Activated CD4-positive, alpha-beta T cell treated with anti-CD3 and anti-CD28 coated beads for 36 hours (primary cell): ENCODE results near the gene EFCAB8. TPM values are rescaled to one million over a fixed set of nuclear protein-coding genes. Genes with fewer than 3 reads are reported as not detected.

Experiments used
- ATAC-seq: fragments of 200-7000 bp; cut with Tn5 transposase; one replicate; pipeline ENCODE4 v1.10.0; 2021; ENCODE audit warnings: mild to moderate bottlenecking, moderate library complexity
- CTCF ChIA-PET: fragments of 350-600 bp; sonication (Branson Sonifier 250); formaldehyde crosslinking; loops from one replicate; lab custom pipeline; 2021; ENCODE audit warnings: antibody characterized with exemption; lab: Charles Lee
- POLR2A ChIA-PET: fragments of 350-600 bp; sonication (Branson Sonifier 250); formaldehyde crosslinking; loops from one replicate; lab custom pipeline; 2021; ENCODE audit warnings: antibody characterized with exemption, inconsistent platforms; lab: Charles Lee
- DNase-seq: peaks from one replicate; pipeline ENCODE4 v3.0.0-alpha.2; 2020
- H3K27ac Mint-ChIP-seq: one replicate; pipeline ENCODE4 v1.8.0; 2021; ENCODE audit warnings: mixed read lengths
- H3K27me3 Mint-ChIP-seq: one replicate; pipeline ENCODE4 v1.8.0; 2021; ENCODE audit warnings: mixed read lengths
- H3K36me3 Mint-ChIP-seq: one replicate; pipeline ENCODE4 v1.8.0; 2021; ENCODE audit warnings: low read depth, mixed read lengths
- H3K4me1 Mint-ChIP-seq: one replicate; pipeline ENCODE4 v1.8.0; 2021; ENCODE audit warnings: mixed read lengths
- H3K4me3 Mint-ChIP-seq: one replicate; pipeline ENCODE4 v1.8.0; 2021; ENCODE audit warnings: mild to moderate bottlenecking, moderate library complexity, mixed read lengths
- H3K9me3 Mint-ChIP-seq: one replicate; pipeline ENCODE4 v1.8.0; 2021; ENCODE audit warnings: low read depth, mixed read lengths
- intact Hi-C, 2 experiments: fragments of 100-400 bp; cut with DNase I in 1 of 2; cut with micrococcal nuclease in 1 of 2; formaldehyde crosslinking; loops; one replicate each; pipeline versions ENCODE4 v1.14.2 to v1.15.1; 2022 to 2024; cut with DNase I, micrococcal nuclease
- total RNA-seq, 2 experiments: library from RNA; stranded (reverse); gene quantifications; one replicate each; pipeline ENCODE4 v1.2.3, GENCODE V29; 2021

The EFCAB8 gene
- total RNA-seq, 2 experiments from 2014 or later: 0.37 to 0.40 TPM

DNA sequence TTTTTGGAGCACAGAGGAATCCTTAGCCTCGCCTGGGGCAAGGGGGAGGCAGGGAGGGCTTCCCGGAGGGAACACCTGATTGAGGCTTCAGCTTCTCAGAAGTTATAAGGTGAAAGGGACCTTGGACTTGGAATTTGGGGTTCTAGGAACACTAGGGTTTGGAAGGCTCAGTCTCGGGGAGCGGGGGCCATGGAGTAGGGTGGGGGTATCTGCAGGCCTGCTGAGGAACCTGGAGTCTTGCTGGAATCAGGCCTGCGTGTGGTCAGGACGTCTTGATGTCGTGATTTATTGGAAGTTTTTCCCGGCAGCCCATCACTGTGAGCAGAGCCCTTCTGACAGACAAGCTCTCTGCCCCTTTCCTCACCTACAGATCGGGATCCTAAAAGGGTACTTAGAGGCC is 50.7 kb downstream of the EFCAB8 start:
- CTCF ChIA-PET: interaction anchor here (0.7 to 1.5 kb wide), 3 partner anchors 14 to 96 kb away, joined by 3 to 6 read pairs (median 5); partner anchors contain the start of gene SUN5
- peaks cover 4% of the 10 kb centered on the region for H3K9me3 Mint-ChIP-seq
- peaks cover 19% of the 10 kb centered on the region for H3K4me1 Mint-ChIP-seq
- ATAC-seq (no peak), DNase-seq (no peak)
- H3K27ac Mint-ChIP-seq: no peak overlapping the region
- no peaks in the 10 kb centered on the region for H3K27me3 Mint-ChIP-seq
- H3K4me3 Mint-ChIP-seq: no peak overlapping the region
- peaks cover 6% of the 10 kb centered on the region for H3K36me3 Mint-ChIP-seq
- intact Hi-C loops: no loop called here
- POLR2A ChIA-PET: no interaction called here

DNA sequence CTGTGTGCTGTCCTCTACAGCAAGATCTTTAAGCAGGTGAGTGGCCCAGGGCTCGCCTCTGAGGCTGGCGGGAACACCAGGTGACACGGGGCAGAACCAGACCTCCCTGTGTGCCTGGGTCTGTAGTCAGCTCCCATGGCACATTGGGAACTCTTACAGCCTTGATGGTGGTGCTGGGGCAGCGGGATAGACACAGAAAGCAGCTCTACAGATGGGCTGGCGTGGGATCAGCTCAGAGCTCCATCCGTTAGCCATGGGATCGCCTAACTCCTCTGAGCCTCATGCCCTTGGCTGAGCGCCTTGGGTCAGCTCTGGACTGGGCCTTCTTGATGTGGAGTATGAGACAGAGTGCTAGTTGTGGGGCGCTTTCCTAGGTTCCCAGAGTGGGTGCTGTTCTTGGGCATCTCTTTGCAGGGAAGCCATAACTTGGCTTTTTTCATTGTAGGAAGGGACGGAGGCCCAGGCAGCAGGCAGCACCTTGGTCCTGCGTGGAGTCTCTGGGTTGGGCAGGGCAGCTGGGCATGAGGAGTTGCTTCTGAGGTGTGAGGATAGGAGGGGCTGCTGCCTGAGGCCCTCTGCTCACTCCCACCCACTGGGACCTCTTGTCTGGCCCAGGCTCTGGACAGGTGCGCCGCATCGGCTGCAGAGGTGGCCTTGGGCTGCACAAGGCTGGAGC is 51.3 kb downstream of the EFCAB8 start:
- peaks cover 17% of the 10 kb centered on the region for H3K4me1 Mint-ChIP-seq
- H3K9me3 Mint-ChIP-seq: peaks cover 5% of the 10 kb centered on the region
- POLR2A ChIA-PET: no interaction called here
- no peak for ATAC-seq
- H3K27me3 Mint-ChIP-seq: no peaks in the 10 kb centered on the region
- intact Hi-C loops: no loop called here
- H3K4me3 Mint-ChIP-seq: no peak overlapping the region
- CTCF ChIA-PET: interaction anchor here (0.7 to 1.5 kb wide), 3 partner anchors 13 to 95 kb away, joined by 3 to 6 read pairs (median 5); partner anchors contain the start of gene SUN5
- H3K36me3 Mint-ChIP-seq: peaks cover 6% of the 10 kb centered on the region
- no peak for DNase-seq
- no peak overlapping the region for H3K27ac Mint-ChIP-seq

DNA sequence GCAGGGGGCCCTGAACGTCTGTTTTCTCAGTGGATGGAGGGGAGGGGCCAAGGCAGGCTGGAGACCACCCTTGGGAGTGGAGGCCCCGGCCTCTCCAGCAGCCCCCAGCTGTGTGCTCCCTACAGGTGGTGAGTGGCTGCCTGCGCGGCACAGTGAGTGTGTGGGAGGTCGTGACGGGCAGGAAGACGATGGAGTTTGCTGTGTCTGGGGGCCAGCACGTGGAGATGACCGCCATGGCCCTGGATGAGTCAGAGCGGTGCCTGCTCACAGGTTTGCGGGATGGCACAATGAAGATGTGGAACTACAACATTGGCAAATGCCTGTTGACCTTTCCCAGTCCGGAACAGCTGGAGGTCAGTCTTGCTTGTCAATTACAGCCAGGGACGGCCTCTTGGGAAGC is 52.6 kb downstream of the EFCAB8 start:
- Mint-ChIP-seq H3K27ac (no peak overlapping the region), H3K36me3 (peaks cover 6% of the 10 kb centered on the region), H3K9me3 (peaks cover 10% of the 10 kb centered on the region), H3K4me1 (peaks cover 10% of the 10 kb centered on the region), H3K27me3 (no peaks in the 10 kb centered on the region), H3K4me3 (no peak overlapping the region)
- intact Hi-C loops: no loop called here
- no peak for ATAC-seq
- POLR2A ChIA-PET: no interaction called here
- DNase-seq: no peak
- CTCF ChIA-PET: no interaction called here

DNA sequence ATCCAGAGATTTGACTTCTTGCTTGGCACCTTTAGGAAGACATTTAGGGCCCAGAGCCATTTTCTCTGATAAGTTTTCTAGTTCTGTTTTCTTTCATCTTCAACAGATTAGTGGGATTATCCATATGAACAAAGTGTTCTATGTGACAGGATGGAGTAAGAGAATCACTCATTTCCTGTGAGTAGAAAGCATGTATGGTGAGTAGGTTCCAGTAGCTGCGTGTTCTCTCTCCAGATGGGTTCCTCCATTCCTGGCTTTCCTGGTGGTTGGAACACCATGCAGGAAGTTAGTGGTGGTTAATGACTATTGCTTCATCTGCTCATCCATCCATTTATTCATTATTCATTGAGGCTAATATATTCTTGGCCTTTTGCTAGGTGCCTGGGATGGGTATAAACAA is 54.0 kb downstream of the EFCAB8 start:
- peaks cover 4% of the 10 kb centered on the region for H3K4me1 Mint-ChIP-seq
- peaks cover 6% of the 10 kb centered on the region for H3K36me3 Mint-ChIP-seq
- H3K9me3 Mint-ChIP-seq: peaks cover 10% of the 10 kb centered on the region
- H3K27ac Mint-ChIP-seq: no peak overlapping the region
- no peaks in the 10 kb centered on the region for H3K27me3 Mint-ChIP-seq
- ChIA-PET POLR2A (no interaction called here), CTCF (interaction anchor here (0.5 kb wide), 1 partner anchor 134 kb away, joined by 4 read pairs; no protein-coding TSS in a partner anchor)
- intact Hi-C loops: no loop called here
- no peak overlapping the region for H3K4me3 Mint-ChIP-seq
- DNase-seq (no peak), ATAC-seq (no peak)

DNA sequence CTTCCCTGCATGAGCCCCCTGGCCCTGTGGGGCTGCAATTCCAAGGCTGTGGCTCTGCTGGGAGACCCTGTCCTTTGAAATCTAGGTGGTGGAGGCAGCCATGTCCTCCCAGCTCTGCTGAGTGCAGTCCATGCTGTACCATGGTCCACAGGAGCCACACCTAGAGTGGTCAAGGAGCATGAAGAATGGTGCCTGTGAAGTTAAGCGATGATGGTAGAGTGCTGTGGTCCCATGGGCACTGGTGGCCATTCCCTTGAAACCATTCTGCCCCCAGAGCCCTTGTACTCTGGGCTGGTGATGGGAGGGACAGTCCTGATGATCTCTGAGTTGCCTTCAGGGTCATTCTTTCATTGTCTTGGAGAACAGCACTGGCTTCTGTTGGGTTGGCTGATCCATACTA is 55.3 kb downstream of the EFCAB8 start:
- ATAC-seq: no peak
- intact Hi-C loops: no loop called here
- CTCF ChIA-PET: no interaction called here
- peaks cover 10% of the 10 kb centered on the region for H3K9me3 Mint-ChIP-seq
- peaks cover 4% of the 10 kb centered on the region for H3K4me1 Mint-ChIP-seq
- H3K27ac Mint-ChIP-seq: no peak overlapping the region
- H3K36me3 Mint-ChIP-seq: peaks cover 6% of the 10 kb centered on the region
- no peaks in the 10 kb centered on the region for H3K27me3 Mint-ChIP-seq
- POLR2A ChIA-PET: no interaction called here
- DNase-seq: no peak
- no peak overlapping the region for H3K4me3 Mint-ChIP-seq

DNA sequence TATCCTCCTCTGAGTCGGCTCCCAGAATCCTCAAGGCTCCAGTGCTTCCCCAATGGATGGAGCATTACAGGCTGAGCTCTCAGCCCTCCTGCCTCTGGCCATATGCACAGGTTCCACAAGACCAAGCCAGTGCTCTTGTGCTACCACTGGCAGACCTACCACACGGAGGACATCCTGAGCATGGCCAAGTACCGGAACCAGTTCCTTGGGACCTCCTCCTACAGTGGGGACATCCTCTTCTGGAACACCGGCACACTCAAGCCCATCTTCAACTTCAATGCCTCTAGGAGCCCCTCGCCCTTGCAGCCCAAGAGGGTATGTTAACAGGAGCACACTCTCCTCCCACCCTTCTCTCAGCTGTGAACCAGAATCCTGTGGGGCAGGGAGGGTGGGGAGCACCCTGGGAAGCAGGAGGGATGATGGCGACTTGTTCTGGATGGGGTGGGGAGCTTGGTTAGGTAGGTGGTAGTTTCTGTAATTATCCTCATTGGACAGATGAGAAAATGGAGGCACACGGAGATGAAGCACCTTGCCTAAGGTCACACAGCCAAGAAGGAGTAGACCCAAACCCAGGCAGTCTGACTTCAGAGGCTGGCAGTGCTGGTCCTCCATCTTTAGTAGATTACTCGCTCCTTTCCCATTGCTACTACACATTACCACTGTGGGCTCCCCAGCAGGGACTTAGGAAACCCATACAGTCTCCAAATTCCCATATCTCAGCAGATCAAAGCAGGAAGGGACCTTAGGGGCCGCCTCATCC is 58.6 kb downstream of the EFCAB8 start:
- ChIA-PET CTCF (interaction anchor here (0.6 to 1.2 kb wide), 3 partner anchors 16 to 179 kb away, joined by 3 to 4 read pairs (median 3); no protein-coding TSS in a partner anchor), POLR2A (no interaction called here)
- Mint-ChIP-seq H3K4me1 (no peaks in the 10 kb centered on the region), H3K36me3 (peaks cover 6% of the 10 kb centered on the region), H3K27me3 (no peaks in the 10 kb centered on the region), H3K9me3 (peaks cover 10% of the 10 kb centered on the region), H3K4me3 (no peak overlapping the region), H3K27ac (no peak overlapping the region)
- intact Hi-C loops: no loop called here
- no peak for DNase-seq
- no peak for ATAC-seq

DNA sequence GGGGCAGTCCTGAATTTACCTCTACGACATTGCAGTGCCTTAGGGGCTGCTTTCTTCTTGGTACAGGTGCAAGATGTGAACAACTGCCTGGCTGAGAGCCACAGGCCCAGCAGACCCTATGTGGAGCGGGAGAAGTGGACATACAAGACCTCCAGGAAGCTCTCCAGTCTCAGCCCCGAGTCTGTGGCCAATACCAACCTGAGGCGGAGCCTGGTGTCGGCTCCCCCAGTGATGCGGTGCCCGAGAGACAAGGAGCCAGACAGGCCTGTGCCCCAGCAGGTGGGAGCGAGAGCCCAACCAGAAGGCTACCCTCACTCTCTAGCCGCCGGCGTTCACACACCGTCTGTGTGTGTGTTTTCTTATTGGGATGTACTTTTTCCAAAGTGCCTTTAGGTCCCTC is 59.6 kb downstream of the EFCAB8 start:
- Mint-ChIP-seq H3K27ac (no peak overlapping the region), H3K4me3 (no peak overlapping the region), H3K27me3 (no peaks in the 10 kb centered on the region), H3K9me3 (peaks cover 10% of the 10 kb centered on the region), H3K36me3 (peaks cover 6% of the 10 kb centered on the region), H3K4me1 (no peaks in the 10 kb centered on the region)
- no peak for DNase-seq
- ChIA-PET CTCF (interaction anchor here (1.2 kb wide), 2 partner anchors 17 to 28 kb away, joined by 3 to 4 read pairs; no protein-coding TSS in a partner anchor), POLR2A (no interaction called here)
- intact Hi-C loops: no loop called here
- no peak for ATAC-seq

DNA sequence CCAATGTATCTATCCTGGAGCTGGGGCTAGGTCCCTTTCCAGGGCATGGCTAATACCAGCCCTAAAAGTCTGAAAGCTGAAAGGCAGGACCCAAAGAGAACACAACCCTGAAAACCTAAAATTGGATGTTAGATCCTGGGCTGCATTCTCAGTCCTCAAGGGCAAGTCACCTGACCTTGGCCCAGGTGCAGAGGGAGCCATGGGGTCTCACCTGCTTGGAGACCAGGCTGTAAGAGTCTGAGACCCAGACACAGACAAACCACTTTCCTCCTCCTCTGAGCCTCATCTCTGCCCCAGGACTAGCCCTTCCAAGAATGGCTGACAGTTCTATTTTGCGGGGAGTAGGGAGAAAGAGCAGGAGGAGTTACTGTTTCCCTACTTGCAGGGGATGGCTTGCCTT is 60.0 kb downstream of the EFCAB8 start:
- Mint-ChIP-seq H3K27me3 (no peaks in the 10 kb centered on the region), H3K4me1 (no peaks in the 10 kb centered on the region), H3K36me3 (peaks cover 5% of the 10 kb centered on the region), H3K9me3 (peaks cover 10% of the 10 kb centered on the region), H3K4me3 (no peak overlapping the region), H3K27ac (no peak overlapping the region)
- intact Hi-C loops: no loop called here
- ChIA-PET POLR2A (no interaction called here), CTCF (interaction anchor here (0.5 kb wide), 1 partner anchor 16 kb away, joined by 3 read pairs; no protein-coding TSS in a partner anchor)
- DNase-seq (no peak), ATAC-seq (no peak)

DNA sequence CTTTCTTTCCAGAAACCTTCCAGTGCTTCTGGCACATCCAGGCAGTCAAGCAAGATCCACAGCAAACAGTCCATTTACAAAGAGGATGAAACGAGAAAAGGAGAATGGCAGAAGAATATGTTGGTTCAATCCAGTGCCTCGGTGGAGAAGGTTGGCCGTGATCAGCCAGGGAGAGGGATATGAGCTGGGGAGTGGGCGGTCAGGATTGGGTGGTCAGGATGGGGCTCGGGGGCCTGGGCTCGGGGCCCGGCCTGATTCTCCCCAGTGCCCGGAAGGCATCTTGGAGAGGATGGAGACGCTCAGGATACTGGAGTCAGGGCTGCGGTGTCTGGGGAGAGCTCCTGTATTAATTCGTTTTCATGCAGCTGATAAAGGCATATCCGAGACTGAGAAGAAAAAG is 61.3 kb downstream of the EFCAB8 start:
- Mint-ChIP-seq H3K27ac (no peak overlapping the region), H3K4me3 (no peak overlapping the region), H3K9me3 (peaks cover 4% of the 10 kb centered on the region), H3K36me3 (no peaks in the 10 kb centered on the region), H3K4me1 (no peaks in the 10 kb centered on the region), H3K27me3 (no peaks in the 10 kb centered on the region)
- ATAC-seq (no peak), DNase-seq (no peak)
- intact Hi-C loops: no loop called here
- POLR2A ChIA-PET: no interaction called here
- CTCF ChIA-PET: no interaction called here

DNA sequence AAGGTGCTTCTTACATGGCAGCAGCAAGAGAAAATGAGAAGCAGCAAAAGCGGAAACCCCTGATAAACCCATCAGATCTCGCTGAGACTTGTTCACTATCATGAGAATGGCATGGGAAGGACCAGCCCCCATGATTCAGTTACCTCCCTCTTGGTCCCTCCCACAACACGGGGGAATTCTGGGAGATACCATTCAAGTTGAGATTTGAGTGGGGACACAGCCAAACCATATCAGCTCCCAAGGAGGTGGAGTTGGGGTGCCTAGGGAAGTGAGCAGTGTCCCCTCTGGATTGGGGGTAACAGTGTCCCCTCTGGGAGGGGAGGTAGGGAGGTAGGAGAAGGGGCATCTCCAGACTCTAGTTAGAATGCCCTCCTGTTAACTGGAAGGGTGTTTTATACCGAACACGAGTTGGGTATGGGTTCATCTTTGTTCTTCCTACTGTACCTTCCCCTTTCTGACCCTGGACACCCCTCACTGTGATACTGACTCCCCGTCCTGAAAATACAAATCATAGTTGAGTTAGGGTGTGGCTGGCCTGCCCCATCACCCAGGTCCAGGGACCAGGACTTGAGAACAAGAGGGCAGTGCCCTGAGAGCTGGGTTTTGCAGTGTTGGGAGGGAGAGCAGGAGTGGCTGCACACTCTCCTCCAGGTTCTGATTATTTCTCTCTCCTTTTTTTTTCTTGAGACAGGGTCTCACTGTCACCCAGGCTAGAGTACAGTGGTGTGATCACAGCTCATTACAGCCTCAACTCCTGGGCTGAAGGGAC is 62.0 kb downstream of the EFCAB8 start:
- ChIA-PET POLR2A (interaction anchor here (0.6 kb wide), 1 partner anchor 127 kb away, joined by 3 read pairs; no protein-coding TSS in a partner anchor), CTCF (interaction anchor here (1.0 kb wide), 1 partner anchor 19 kb away, joined by 3 read pairs; no protein-coding TSS in a partner anchor)
- H3K9me3 Mint-ChIP-seq: no peaks in the 10 kb centered on the region
- no peak overlapping the region for H3K27ac Mint-ChIP-seq
- no peaks in the 10 kb centered on the region for H3K4me1 Mint-ChIP-seq
- ATAC-seq (no peak), DNase-seq (no peak)
- H3K4me3 Mint-ChIP-seq: no peak overlapping the region
- no peaks in the 10 kb centered on the region for H3K27me3 Mint-ChIP-seq
- intact Hi-C loops: no loop called here
- H3K36me3 Mint-ChIP-seq: no peaks in the 10 kb centered on the region

DNA sequence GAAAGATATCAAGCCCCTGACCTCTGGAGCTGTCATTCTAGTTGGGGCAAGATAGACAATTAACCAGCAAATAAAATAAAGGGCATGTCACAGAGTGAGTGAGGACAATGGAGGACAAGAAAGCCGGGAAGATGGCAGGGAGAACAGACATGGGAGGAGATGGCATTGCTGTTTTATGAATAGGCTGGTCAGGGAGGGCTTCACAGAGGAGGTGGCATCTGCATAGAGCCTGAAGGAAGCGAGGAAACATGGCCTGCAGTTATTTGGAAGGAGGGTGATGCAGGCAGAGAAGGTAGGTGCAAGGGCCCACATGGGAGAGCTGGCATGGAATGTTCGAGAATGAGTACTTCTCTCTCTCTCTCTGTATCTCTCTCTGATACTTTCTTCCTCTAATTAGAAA is 63.7 kb downstream of the EFCAB8 start:
- Mint-ChIP-seq H3K4me1 (no peaks in the 10 kb centered on the region), H3K27ac (no peak overlapping the region), H3K4me3 (no peak overlapping the region), H3K27me3 (no peaks in the 10 kb centered on the region), H3K36me3 (no peaks in the 10 kb centered on the region), H3K9me3 (no peaks in the 10 kb centered on the region)
- ChIA-PET POLR2A (no interaction called here), CTCF (interaction anchor here (0.6 to 1.8 kb wide), 3 partner anchors 13 to 159 kb away, joined by 3 to 5 read pairs (median 3); no protein-coding TSS in a partner anchor)
- no peak for DNase-seq
- no peak for ATAC-seq
- intact Hi-C loops: no loop called here
